Mesenchymal stem cell (in vitro differentiated cells and primary cell): ENCODE results near the gene ACVRL1.
A peak's percentile ranks its signal among the peaks of the same experiment; 100 is the strongest.

Experiments
- DNase-seq: peaks from one replicate; pipeline ENCODE4 v3.0.0-alpha.2; 2013
- H2AFZ ChIP-seq: one replicate; pipeline ENCODE4 v1.6.1; 2013; ENCODE audit warnings: low read depth, mild to moderate bottlenecking, control low read depth, inconsistent platforms, low read length, moderate library complexity
- H2AK5ac ChIP-seq: 2 replicates; pipeline ENCODE4 v1.6.1; 2013; ENCODE audit warnings: low read length, moderate library complexity, mild to moderate bottlenecking, inconsistent platforms; ENCODE audit not compliant: severe bottlenecking
- H2BK120ac ChIP-seq: one replicate; pipeline ENCODE4 v1.6.1; 2013; ENCODE audit warnings: low read depth, mild to moderate bottlenecking, inconsistent platforms, low read length, moderate library complexity
- H2BK12ac ChIP-seq, 2 experiments: one replicate each; pipeline ENCODE4 v1.6.1; 2013; ENCODE audit warnings: inconsistent platforms in 2 of 2, low read length in 2 of 2, mild to moderate bottlenecking in 2 of 2, moderate library complexity in 2 of 2, control low read depth in 1 of 2
- H2BK15ac ChIP-seq: one replicate; pipeline ENCODE4 v1.6.1; 2013; ENCODE audit warnings: mild to moderate bottlenecking, low read depth, inconsistent platforms; ENCODE audit not compliant: poor library complexity, severe bottlenecking
- H2BK5ac ChIP-seq: 2 replicates; pipeline ENCODE4 v1.6.1; 2013; ENCODE audit warnings: low read depth, mild to moderate bottlenecking, low read length, control low read depth, inconsistent platforms; ENCODE audit not compliant: poor library complexity, severe bottlenecking
- H3K14ac ChIP-seq, 2 experiments: one replicate each; pipeline ENCODE4 v1.6.1; 2013; ENCODE audit warnings: inconsistent platforms in 2 of 2, low read length in 2 of 2, control low read depth in 1 of 2, mild to moderate bottlenecking in 1 of 2, moderate library complexity in 1 of 2
- H3K18ac ChIP-seq, 2 experiments: one replicate each; pipeline ENCODE4 v1.6.1; 2013; ENCODE audit warnings: inconsistent platforms in 2 of 2, low read length in 2 of 2, control low read depth in 1 of 2, low read depth in 1 of 2, mild to moderate bottlenecking in 1 of 2
- H3K23ac ChIP-seq, 2 experiments: one replicate each; pipeline ENCODE4 v1.6.1; 2013; ENCODE audit warnings: inconsistent platforms in 2 of 2, low read length in 2 of 2, mild to moderate bottlenecking in 2 of 2, moderate library complexity in 2 of 2, control low read depth in 1 of 2
- H3K27ac ChIP-seq: 2 replicates; pipeline ENCODE4 v1.5.1; 2013; ENCODE audit warnings: mild to moderate bottlenecking, moderate library complexity, low read length, control low read depth, inconsistent platforms; ENCODE audit not compliant: poor library complexity, severe bottlenecking
- H3K27me3 ChIP-seq, 2 experiments: 2 replicates each; pipeline versions ENCODE4 v1.6.1 to v1.7.0; 2013; ENCODE audit warnings: low read length in 2 of 2, mild to moderate bottlenecking in 2 of 2, moderate library complexity in 2 of 2, control low read depth in 1 of 2, inconsistent platforms in 1 of 2; ENCODE audit not compliant: control insufficient read depth in 1 of 2, insufficient read depth in 1 of 2
- H3K36me3 ChIP-seq, 2 experiments: 2 replicates each; pipeline versions ENCODE4 v1.6.1 to v1.7.0; 2013; ENCODE audit warnings: low read length in 2 of 2, control low read depth in 1 of 2, inconsistent platforms in 1 of 2, low read depth in 1 of 2, mild to moderate bottlenecking in 1 of 2; ENCODE audit not compliant: insufficient read depth in 2 of 2, control insufficient read depth in 1 of 2
- H3K4ac ChIP-seq, 2 experiments: one replicate each; pipeline ENCODE4 v1.6.1; 2013; ENCODE audit warnings: inconsistent platforms in 2 of 2, low read length in 2 of 2, mild to moderate bottlenecking in 2 of 2, moderate library complexity in 2 of 2, control low read depth in 1 of 2, low read depth in 1 of 2
- H3K4me1 ChIP-seq: 2 replicates; pipeline ENCODE4 v1.6.1; 2013; ENCODE audit warnings: low read depth, low read length, control low read depth; ENCODE audit not compliant: control insufficient read depth, insufficient read depth
- H3K4me2 ChIP-seq: 2 replicates; pipeline ENCODE4 v1.6.1; 2013; ENCODE audit warnings: low read length, mild to moderate bottlenecking, inconsistent platforms; ENCODE audit not compliant: poor library complexity, severe bottlenecking
- H3K4me3 ChIP-seq, 2 experiments: 2 replicates each; pipeline versions ENCODE4 v1.5.1 to v1.7.0; 2013; ENCODE audit warnings: low read length in 2 of 2, mild to moderate bottlenecking in 2 of 2, control low read depth in 1 of 2, low read depth in 1 of 2; ENCODE audit not compliant: insufficient read depth in 1 of 2
- H3K79me1 ChIP-seq: replicated peaks from 2 replicates; pipeline ENCODE4 v1.6.1; 2013; ENCODE audit warnings: mild to moderate bottlenecking, control low read depth, low read length, inconsistent platforms; ENCODE audit not compliant: poor library complexity, severe bottlenecking
- H3K9ac ChIP-seq: 2 replicates; pipeline ENCODE4 v1.7.0; 2013; ENCODE audit warnings: mild to moderate bottlenecking, low read length, moderate library complexity
- H3K9me3 ChIP-seq: 2 replicates; pipeline ENCODE4 v1.7.0; 2013; ENCODE audit warnings: mild to moderate bottlenecking, low read length; ENCODE audit not compliant: control insufficient read depth
- H4K8ac ChIP-seq: one replicate; pipeline ENCODE4 v1.6.1; 2013; ENCODE audit warnings: inconsistent platforms, mild to moderate bottlenecking, low read length, moderate library complexity
- H4K91ac ChIP-seq: one replicate; pipeline ENCODE4 v1.6.1; 2013; ENCODE audit warnings: mild to moderate bottlenecking, low read length, inconsistent platforms
- WGBS: methylation state at CpG from one replicate; pipeline ENCODE4 v1.1.7; 2013; ENCODE audit warnings: mixed read lengths; 5-methylcytosine and 5-hydroxymethylcytosine counted together

ACVRL1 gene

DNA sequence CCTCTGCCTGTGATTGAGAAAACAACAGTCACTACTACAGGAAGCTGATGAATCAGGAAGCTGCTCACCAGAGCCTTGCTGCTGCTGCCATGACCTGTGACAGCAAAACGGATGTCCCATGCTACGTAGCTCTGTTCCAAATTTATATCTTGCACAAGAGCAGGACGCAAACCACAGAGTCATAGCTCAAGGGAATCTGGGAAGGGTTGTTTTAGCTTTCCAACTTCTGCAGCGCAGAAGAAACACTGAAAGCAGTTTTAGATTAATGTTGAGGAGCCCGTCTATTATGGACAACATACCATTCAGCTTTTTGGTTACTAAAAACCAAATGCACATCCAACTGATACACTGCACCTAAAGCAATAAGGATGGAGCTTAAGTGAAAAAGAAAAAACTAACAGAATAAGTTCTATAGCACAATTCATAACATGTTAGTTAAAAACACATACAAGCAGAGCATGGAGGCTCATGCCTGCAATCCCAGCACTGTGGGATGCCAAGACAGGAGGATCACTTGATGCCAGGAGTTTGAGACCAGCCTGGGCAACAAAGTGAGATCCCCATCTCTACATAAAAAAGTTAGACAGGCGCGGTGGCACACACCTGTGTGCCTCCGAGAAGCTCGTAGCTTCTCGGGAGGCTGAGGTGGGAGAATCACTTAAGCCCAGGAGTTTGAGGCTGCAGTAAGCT lies 21.1 kb upstream of the ACVRL1 start:
- peak overlapping the region; percentile 78 for H2BK120ac ChIP-seq
- H3K9me3 ChIP-seq = no peaks in the 10 kb centered on the region
- H3K4me3 ChIP-seq = peak overlapping the region in 1 of 2 experiments; percentile 77
- H2AK5ac ChIP-seq = no peak overlapping the region
- no peak overlapping the region for H3K23ac ChIP-seq
- H2BK12ac ChIP-seq = peak overlapping the region; percentile 15 to 95
- peak overlapping the region; percentile 82 to 84 for H3K4ac ChIP-seq
- H4K8ac ChIP-seq = peak overlapping the region; percentile 83
- H2BK5ac ChIP-seq = no peak overlapping the region
- no peak overlapping the region for H2AFZ ChIP-seq
- no peak overlapping the region for H3K14ac ChIP-seq
- peak overlapping the region; percentile 5 for H3K27ac ChIP-seq
- no peaks in the 10 kb centered on the region for H3K27me3 ChIP-seq
- H2BK15ac ChIP-seq = peak overlapping the region; percentile 89
- no peak overlapping the region for H3K4me2 ChIP-seq
- H3K9ac ChIP-seq = peak overlapping the region; percentile 82
- 53% methylated on average over 10 of the region's 10 CpGs for WGBS
- H3K36me3 ChIP-seq = no peaks in the 10 kb centered on the region
- H3K79me1 ChIP-seq = no peaks in the 10 kb centered on the region
- peak; percentile 99 for DNase-seq
- peak overlapping the region; percentile 88 for H4K91ac ChIP-seq
- H3K18ac ChIP-seq = peak overlapping the region; percentile 75 to 93
- H3K4me1 ChIP-seq = peaks cover 7% of the 10 kb centered on the region

DNA sequence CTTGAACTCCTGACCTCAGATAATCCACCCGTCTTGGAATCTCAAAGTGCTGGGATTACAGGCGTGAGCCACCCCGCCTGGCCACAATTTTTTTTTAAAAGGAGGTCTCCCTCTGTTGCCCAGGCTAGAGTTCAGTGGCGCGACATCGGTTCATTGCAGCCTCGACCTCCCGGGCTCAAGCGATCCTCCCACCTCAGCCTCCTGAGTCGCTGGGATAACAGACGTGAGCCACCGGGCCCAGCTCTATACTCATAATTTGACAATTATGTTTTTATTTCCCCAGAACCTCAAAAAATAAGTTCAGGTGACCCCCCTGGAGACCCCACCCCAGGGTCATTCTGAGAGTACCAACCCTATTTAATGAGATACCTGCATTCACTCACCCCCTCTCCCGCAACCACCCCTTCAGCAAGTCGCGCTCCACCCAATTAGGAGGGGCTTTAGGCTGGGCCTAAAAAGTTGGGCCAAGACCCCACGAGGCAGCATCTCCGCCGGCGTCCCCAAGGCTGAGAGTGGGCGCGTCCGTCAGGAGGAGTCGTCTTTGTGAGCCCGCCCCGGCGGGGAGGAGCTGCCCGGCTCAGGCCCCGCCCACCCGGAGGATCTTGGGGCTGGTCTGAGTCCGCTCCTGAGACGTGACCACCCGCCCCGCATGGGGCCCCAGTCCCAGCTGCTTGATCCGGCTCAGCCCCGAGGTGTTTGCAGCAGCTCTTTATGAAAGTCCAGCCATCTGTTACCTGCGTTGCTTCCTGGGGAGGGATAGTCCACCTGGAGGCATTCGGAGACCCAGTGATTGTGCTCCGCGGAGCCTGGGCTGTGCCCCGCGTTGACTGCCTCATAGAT lies 19.6 kb upstream of the ACVRL1 start, which contains the start of gene ANKRD33:
Gene ANKRD33, plus strand, starts transcription at position 628 of the 840 bp plus-strand sequence. Its CDS starts 84 bp downstream, at position 712.
- Histone ChIP-seq H3K9ac (peak within 1 kb of the TSS; percentile 82), H3K4ac (peak within 1 kb of the TSS; percentile 59 to 91), H3K14ac (peak within 1 kb of the TSS in 1 of 2 experiments; percentile 53), H2BK5ac (no peak within 1 kb of the TSS), H3K27me3 (no peaks in the 10 kb centered on the region), H3K4me1 (peaks cover 7% of the 10 kb centered on the region), H3K4me3 (peak within 1 kb of the TSS in 1 of 2 experiments; percentile 77), H4K8ac (peak within 1 kb of the TSS; percentile 88), H3K79me1 (no peaks in the 10 kb centered on the region), H4K91ac (peak within 1 kb of the TSS; percentile 78), H2AFZ (peak within 1 kb of the TSS; percentile 39), H3K27ac (no peak within 1 kb of the TSS), H3K4me2 (no peak within 1 kb of the TSS), H2AK5ac (no peak within 1 kb of the TSS), H2BK12ac (peak within 1 kb of the TSS; percentile 89 to 90), H3K36me3 (no peaks in the 10 kb centered on the region), H3K9me3 (no peaks in the 10 kb centered on the region), H2BK120ac (peak within 1 kb of the TSS; percentile 55), H3K23ac (peak within 1 kb of the TSS in 1 of 2 experiments; percentile 53), H3K18ac (peak within 1 kb of the TSS; percentile 81 to 82), H2BK15ac (peak within 1 kb of the TSS; percentile 54)
- WGBS = 48% methylated on average over 41 of the region's 41 CpGs
- DNase-seq = peak; percentile 68

DNA sequence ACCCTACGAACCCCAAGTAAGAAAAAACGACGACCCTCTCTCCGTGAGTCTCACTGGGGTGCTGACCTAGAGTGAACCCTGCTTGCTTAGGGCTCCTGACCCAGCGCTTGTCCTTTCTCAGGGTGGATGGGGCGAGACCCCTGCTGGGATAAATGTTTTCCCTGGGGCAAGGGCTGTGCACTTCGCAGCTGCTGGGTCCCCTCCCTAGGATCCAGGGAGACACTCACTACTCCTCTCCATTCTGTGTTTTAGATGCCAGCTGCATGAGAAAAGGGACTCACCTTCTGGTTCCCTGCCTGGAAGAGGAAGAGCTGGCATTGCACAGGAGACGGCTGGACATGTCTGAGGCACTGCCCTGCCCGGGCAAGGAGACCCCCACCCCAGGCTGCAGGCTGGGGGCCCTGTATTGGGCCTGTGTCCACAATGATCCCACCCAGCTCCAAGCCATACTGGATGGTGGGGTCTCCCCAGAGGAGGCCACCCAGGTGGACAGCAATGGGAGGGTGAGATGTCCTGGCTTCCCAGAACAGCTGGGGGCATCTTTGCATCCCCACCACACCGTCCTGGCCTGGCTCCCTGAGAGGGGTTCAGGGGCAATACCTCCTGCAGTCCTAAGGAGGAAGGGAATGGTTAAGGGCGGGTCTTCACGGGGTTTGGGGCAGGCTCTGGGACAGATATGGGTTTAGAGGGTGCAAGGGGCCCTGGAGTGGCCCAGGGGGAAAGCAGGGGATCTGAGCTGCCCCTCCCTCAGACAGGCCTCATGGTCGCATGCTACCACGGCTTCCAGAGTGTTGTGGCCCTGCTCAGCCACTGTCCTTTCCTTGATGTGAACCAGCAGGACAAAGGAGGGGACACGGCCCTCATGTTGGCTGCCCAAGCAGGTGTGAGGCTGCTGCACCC lies 18.7 kb upstream of the ACVRL1 start:
- H3K4me2 ChIP-seq = no peak overlapping the region
- H2AK5ac ChIP-seq = no peak overlapping the region
- H3K4ac ChIP-seq = peak overlapping the region; percentile 59 to 91
- peak overlapping the region; percentile 78 for H4K91ac ChIP-seq
- peak overlapping the region; percentile 82 for H3K9ac ChIP-seq
- H3K18ac ChIP-seq = peak overlapping the region; percentile 81 to 82
- H3K36me3 ChIP-seq = no peaks in the 10 kb centered on the region
- peak overlapping the region; percentile 88 for H4K8ac ChIP-seq
- peak overlapping the region; percentile 39 for H2AFZ ChIP-seq
- no peaks in the 10 kb centered on the region for H3K9me3 ChIP-seq
- H3K79me1 ChIP-seq = no peaks in the 10 kb centered on the region
- H2BK5ac ChIP-seq = no peak overlapping the region
- H3K4me1 ChIP-seq = peaks cover 7% of the 10 kb centered on the region
- H2BK15ac ChIP-seq = peak overlapping the region; percentile 54
- no peak for DNase-seq
- peak overlapping the region in 1 of 2 experiments; percentile 53 for H3K23ac ChIP-seq
- peak overlapping the region; percentile 89 to 90 for H2BK12ac ChIP-seq
- peak overlapping the region; percentile 22 for H2BK120ac ChIP-seq
- no peaks in the 10 kb centered on the region for H3K27me3 ChIP-seq
- peak overlapping the region in 1 of 2 experiments; percentile 77 for H3K4me3 ChIP-seq
- peak overlapping the region in 1 of 2 experiments; percentile 53 for H3K14ac ChIP-seq
- no peak overlapping the region for H3K27ac ChIP-seq
- WGBS = 68% methylated on average over 15 of the region's 15 CpGs
